NCI-H1436 (cell line): Measurements from ENCODE around the gene NKAIN4.
A peak's percentile ranks its signal among the peaks of the same experiment; 100 is the strongest.

ENCODE experiments used
- DNase-seq: peaks from one replicate; lab custom pipeline; 2025; lab: John Stamatoyannopoulos, UW

The NKAIN4 gene

GRCh38 chr20:63192721-63193120, 61.5 kb downstream of the NKAIN4 start:
- DNase-seq = no peak

DNA sequence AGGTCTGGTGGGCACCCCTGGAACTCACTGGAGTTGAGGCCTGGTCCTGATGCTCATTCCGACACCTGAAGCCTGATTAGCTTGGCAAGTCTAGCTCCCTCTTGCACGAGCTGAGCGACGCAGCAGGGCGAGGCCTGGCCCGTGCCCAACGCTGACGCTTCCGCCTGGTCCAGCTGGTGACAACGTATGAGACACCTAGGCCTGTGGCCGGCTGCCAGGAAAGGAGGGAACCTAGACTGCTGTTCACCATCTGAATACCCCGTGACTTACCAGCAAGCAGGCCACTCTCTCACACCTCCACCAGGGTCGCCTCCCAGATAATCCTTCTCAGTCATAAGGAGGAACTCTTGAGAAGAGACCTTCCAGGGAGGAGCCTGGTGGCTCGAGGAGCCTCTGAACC, 62.9 kb downstream of the NKAIN4 start:
- peak; percentile 78 for DNase-seq

- DNase-seq = no peak
Observed at GRCh38 chr20:63190828-63191227, 63.4 kb downstream of the NKAIN4 start.
